Natural killer cell (primary cell): ENCODE data around the gene PILRB. TPM values are rescaled to one million over a fixed set of nuclear protein-coding genes. Genes with fewer than 3 reads are reported as not detected.
"Not testable (repeated sequence)": the region's sequence is repeated elsewhere in the genome, so short reads cannot be mapped to it uniquely, and the experiment has no call there.

Experiments
- ATAC-seq, 3 donors: fragments of 150-1000 bp in 2 of 3; fragments of 200-7000 bp in 1 of 3; cut with Tn5 transposase; 1 replicate in 1 of 3; 2 replicates in 2 of 3; pipeline ENCODE4 v1.10.0; 2021; ENCODE audit warnings: mild to moderate bottlenecking in 2 of 3, moderate library complexity in 2 of 3
- DNase-seq, 2 donors: peaks; one replicate each; pipeline versions ENCODE4 v3.0.0 to v3.0.0-alpha.2; 2013 to 2021; ENCODE audit warnings: mixed read lengths in 1 of 2
- H3K27ac ChIP-seq: one replicate; pipeline ENCODE4 v1.5.1; 2013; ENCODE audit warnings: mild to moderate bottlenecking, low read length
- H3K27me3 ChIP-seq: one replicate; pipeline ENCODE4 v1.6.1; 2013; ENCODE audit warnings: low read length; ENCODE audit not compliant: control insufficient read depth, insufficient read depth
- H3K36me3 ChIP-seq: one replicate; pipeline ENCODE4 v1.6.1; 2013; ENCODE audit warnings: low read length; ENCODE audit not compliant: control insufficient read depth, insufficient read depth
- H3K4me1 ChIP-seq: one replicate; pipeline ENCODE4 v1.6.1; 2013; ENCODE audit warnings: low read length; ENCODE audit not compliant: control insufficient read depth, insufficient read depth
- H3K4me3 ChIP-seq: one replicate; pipeline ENCODE4 v1.5.1; 2013; ENCODE audit warnings: low read length
- H3K9me3 ChIP-seq: one replicate; pipeline ENCODE4 v1.6.1; 2013; ENCODE audit warnings: low read length; ENCODE audit not compliant: control insufficient read depth, insufficient read depth
- H3K27ac Mint-ChIP-seq, 2 donors: one replicate each; pipeline ENCODE4 v1.8.0; 2022; ENCODE audit warnings: mild to moderate bottlenecking in 2 of 2, mixed read lengths in 2 of 2, moderate library complexity in 1 of 2
- H3K27me3 Mint-ChIP-seq, 2 donors: one replicate each; pipeline ENCODE4 v1.8.0; 2022; ENCODE audit warnings: low read depth in 2 of 2, mixed read lengths in 2 of 2
- H3K36me3 Mint-ChIP-seq: one replicate; pipeline ENCODE4 v1.8.0; 2022; ENCODE audit warnings: mixed read lengths
- H3K4me1 Mint-ChIP-seq, 2 donors: one replicate each; pipeline ENCODE4 v1.8.0; 2022; ENCODE audit warnings: mixed read lengths in 2 of 2
- H3K4me3 Mint-ChIP-seq: one replicate; pipeline ENCODE4 v1.8.0; 2022; ENCODE audit warnings: mild to moderate bottlenecking, moderate library complexity, mixed read lengths
- H3K9me3 Mint-ChIP-seq, 2 donors: one replicate each; pipeline ENCODE4 v1.8.0; 2022; ENCODE audit warnings: mixed read lengths in 2 of 2
- WGBS: methylation state at CpG from one replicate; pipeline ENCODE4 v1.1.7; 2013; ENCODE audit warnings: missing lambda C conversion rate; ENCODE audit not compliant: insufficient coverage; 5-methylcytosine and 5-hydroxymethylcytosine counted together
- intact Hi-C: fragments of 100-400 bp; cut with micrococcal nuclease; formaldehyde crosslinking; loops from one replicate; pipeline ENCODE4 v1.14.2; 2022
- total RNA-seq, 4 donors: library from RNA; stranded (reverse); fragments of 120-200 nt in 1 of 4; gene quantifications; one replicate each; pipeline versions ENCODE4 v1.2.3 to v1.2.4, GENCODE V29; 2013 to 2022
- TF ChIP-seq, protein P1 (sequence below): fragments of 200-600 bp; IDR thresholded peaks from one replicate; pipeline ENCODE4 v1.8.0; 2022; ENCODE audit warnings: antibody characterized with exemption

The PILRB gene
- total RNA-seq, 3 donors from 2014 or later (not counting 1 experiment from before 2014, with no cell fraction given), result 143 to 206 (median 157) TPM

DNA sequence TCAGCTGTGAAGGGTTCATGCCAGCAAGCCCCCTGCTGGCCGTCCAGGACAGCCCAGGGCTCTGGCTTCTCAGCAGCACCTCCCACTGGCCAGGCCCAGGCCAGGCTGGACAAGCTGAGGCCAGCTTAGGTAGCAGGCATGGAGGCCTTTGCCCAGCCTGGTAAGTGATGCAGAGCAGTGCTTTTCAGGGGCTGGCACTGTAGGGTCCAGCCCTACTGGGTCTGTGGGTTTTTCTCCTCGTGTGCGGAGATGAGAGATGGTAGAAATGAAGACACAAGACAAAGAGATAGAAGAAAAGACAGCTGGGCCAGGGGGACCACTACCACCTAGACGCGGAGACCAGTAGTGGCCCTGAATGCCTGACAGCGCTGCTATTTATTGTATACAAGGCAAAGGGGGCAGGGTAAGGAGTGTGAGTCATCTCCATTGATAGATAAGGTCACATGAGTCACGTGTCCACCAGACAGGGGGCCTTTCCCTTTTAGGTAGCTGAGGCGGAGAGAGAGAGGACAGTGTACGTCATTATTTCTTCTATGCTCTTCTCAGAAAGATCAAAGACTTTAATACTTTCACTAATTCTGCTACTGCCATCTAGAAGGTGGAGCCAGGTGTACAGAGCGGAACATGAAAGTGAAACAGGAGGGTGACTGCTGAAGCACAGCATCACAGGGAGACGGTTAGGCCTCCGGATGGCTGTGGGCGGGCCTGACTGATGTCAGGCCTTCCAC is 13.2 kb upstream of the PILRB start:
- H3K27me3 ChIP-seq, H3K27me3 Mint-ChIP-seq, H3K36me3 Mint-ChIP-seq, H3K9me3 Mint-ChIP-seq, H3K9me3 ChIP-seq: not testable (repeated sequence)
- Mint-ChIP-seq H3K4me3 (peak overlapping the region; percentile 76), H3K4me1 (peaks cover 27 to 34% of the 10 kb centered on the region in 2 donors), H3K27ac (peak overlapping the region; percentile 95 to 99)
- peak; percentile 72 to 95 for DNase-seq
- peak overlapping the region; percentile 99 for H3K27ac ChIP-seq
- TF ChIP-seq, protein P1, sequence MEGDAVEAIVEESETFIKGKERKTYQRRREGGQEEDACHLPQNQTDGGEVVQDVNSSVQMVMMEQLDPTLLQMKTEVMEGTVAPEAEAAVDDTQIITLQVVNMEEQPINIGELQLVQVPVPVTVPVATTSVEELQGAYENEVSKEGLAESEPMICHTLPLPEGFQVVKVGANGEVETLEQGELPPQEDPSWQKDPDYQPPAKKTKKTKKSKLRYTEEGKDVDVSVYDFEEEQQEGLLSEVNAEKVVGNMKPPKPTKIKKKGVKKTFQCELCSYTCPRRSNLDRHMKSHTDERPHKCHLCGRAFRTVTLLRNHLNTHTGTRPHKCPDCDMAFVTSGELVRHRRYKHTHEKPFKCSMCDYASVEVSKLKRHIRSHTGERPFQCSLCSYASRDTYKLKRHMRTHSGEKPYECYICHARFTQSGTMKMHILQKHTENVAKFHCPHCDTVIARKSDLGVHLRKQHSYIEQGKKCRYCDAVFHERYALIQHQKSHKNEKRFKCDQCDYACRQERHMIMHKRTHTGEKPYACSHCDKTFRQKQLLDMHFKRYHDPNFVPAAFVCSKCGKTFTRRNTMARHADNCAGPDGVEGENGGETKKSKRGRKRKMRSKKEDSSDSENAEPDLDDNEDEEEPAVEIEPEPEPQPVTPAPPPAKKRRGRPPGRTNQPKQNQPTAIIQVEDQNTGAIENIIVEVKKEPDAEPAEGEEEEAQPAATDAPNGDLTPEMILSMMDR, result peak; percentile 47
- WGBS, result 50% methylated on average over 6 of the region's 13 CpGs
- peak overlapping the region; percentile 11 for H3K4me3 ChIP-seq
- H3K4me1 ChIP-seq, result peaks cover 18% of the 10 kb centered on the region
- intact Hi-C loops, result loop anchor here (2.0 to 5.0 kb wide), 2 partner anchors 84 to 127 kb away; partner anchors contain the start of genes MEPCE, PVRIG and ZCWPW1
- ATAC-seq, result peak; percentile 77 to 90 (median 80)
- peaks cover 38% of the 10 kb centered on the region for H3K36me3 ChIP-seq

DNA sequence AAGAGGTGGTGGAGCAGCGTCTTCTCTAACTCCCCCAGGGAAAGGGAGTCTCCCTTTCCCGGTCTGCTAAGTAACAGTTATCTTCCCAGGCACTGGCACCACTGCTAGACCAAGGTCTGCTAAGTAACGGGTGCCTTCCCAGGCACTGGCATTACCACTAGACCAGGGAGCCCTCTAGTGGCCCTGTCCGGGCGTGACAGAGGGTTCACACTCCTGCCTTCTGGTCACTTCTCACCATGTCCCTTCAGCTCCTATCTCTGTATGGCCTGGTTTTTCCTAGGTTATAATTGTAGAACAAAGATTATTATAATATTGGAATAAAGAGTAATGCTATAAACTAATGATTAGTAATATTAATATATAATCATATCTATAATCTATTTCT is 12.6 kb upstream of the PILRB start:
- not testable (repeated sequence) for H3K36me3 Mint-ChIP-seq, H3K9me3 ChIP-seq, H3K27me3 Mint-ChIP-seq, H3K4me3 ChIP-seq, H3K27me3 ChIP-seq, H3K9me3 Mint-ChIP-seq
- H3K4me1 Mint-ChIP-seq, result peaks cover 30 to 34% of the 10 kb centered on the region in 2 donors
- TF ChIP-seq, protein P1, result peak; percentile 13
- intact Hi-C loops, result loop anchor here (2.0 to 5.0 kb wide), 2 partner anchors 84 to 128 kb away; partner anchors contain the start of genes MEPCE, PVRIG and ZCWPW1
- DNase-seq, result peak; percentile 47 to 71
- peaks cover 20% of the 10 kb centered on the region for H3K4me1 ChIP-seq
- H3K4me3 Mint-ChIP-seq, result peak overlapping the region; percentile 76
- peak overlapping the region; percentile 95 to 99 for H3K27ac Mint-ChIP-seq
- H3K36me3 ChIP-seq, result peaks cover 43% of the 10 kb centered on the region
- peak; percentile 50 to 73 (median 58) for ATAC-seq
- peak overlapping the region; percentile 99 for H3K27ac ChIP-seq
- no CpG with 5 or more reads among the region's 5 CpGs for WGBS

DNA sequence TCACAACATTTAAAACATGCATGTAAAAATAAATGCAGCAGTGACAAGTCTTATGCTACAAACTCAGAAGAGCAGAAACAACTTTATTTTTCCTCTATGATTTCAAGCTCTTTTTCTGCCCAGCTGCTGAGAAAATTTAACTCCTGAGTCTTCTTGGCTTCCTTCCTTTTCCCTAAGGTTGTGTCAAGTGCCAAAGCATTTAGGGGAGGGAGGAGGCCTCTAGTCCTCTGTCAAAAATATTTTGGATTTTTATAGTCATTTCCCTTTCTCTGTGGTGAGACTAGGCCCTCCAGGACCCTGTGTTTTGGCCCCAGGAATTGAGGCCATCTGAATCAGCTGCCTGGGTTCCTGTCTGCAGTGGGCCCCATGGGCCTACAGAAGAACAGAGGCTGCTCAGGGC is 11.0 kb upstream of the PILRB start:
- TF ChIP-seq, protein P1, result no peak
- H3K4me3 Mint-ChIP-seq, result no peak overlapping the region
- peaks cover 34 to 43% of the 10 kb centered on the region in 2 donors for H3K4me1 Mint-ChIP-seq
- no peaks in the 10 kb centered on the region for H3K9me3 Mint-ChIP-seq
- no peak overlapping the region for H3K4me3 ChIP-seq
- H3K36me3 Mint-ChIP-seq, result no peaks in the 10 kb centered on the region
- no peak overlapping the region for H3K27ac ChIP-seq
- H3K36me3 ChIP-seq, result peaks cover 43% of the 10 kb centered on the region
- no peaks in the 10 kb centered on the region for H3K27me3 ChIP-seq
- H3K4me1 ChIP-seq, result peaks cover 36% of the 10 kb centered on the region
- DNase-seq (no peak), ATAC-seq (no peak)
- intact Hi-C loops, result loop anchor here (5.0 kb wide), 1 partner anchor 130 kb away; the partner anchor contains the start of gene PVRIG
- no peaks in the 10 kb centered on the region for H3K27me3 Mint-ChIP-seq
- H3K9me3 ChIP-seq, result no peaks in the 10 kb centered on the region
- peak overlapping the region; percentile 49 to 99 for H3K27ac Mint-ChIP-seq
